Activated T-cell treated with anti-CD3 and anti-CD28 coated beads, Interleukin-2, amount 50 U/mL, for 24 hours (primary cell): ENCODE data around the gene AZI2.

ENCODE experiments used
- DNase-seq: peaks from one replicate; pipeline ENCODE4 v3.0.0-alpha.2; 2020
- H3K27ac Mint-ChIP-seq: 2 replicates; pipeline ENCODE4 v1.8.0; 2020; ENCODE audit warnings: mild to moderate bottlenecking, mixed read lengths
- H3K27me3 Mint-ChIP-seq: 2 replicates; pipeline ENCODE4 v1.8.0; 2020; ENCODE audit warnings: mixed read lengths
- H3K36me3 Mint-ChIP-seq: 2 replicates; pipeline ENCODE4 v1.8.0; 2020; ENCODE audit warnings: low read depth, mixed read lengths
- H3K4me1 Mint-ChIP-seq: 2 replicates; pipeline ENCODE4 v1.8.0; 2020; ENCODE audit warnings: low read depth, mixed read lengths
- H3K4me3 Mint-ChIP-seq: 2 replicates; pipeline ENCODE4 v1.8.0; 2020; ENCODE audit warnings: mild to moderate bottlenecking, moderate library complexity, mixed read lengths
- H3K9me3 Mint-ChIP-seq: 2 replicates; pipeline ENCODE4 v1.8.0; 2020; ENCODE audit warnings: mixed read lengths

The AZI2 gene

GRCh38 chr3:28348629-28349468, at the start of gene AZI2, which contains the start of gene ZCWPW2:
Gene AZI2, minus strand, starts transcription at chr3:28348824. Its CDS starts 8,207 bp downstream, at chr3:28340617.
Gene ZCWPW2, plus strand, starts transcription at chr3:28348721. Its CDS starts 64,348 bp downstream, at chr3:28413069.
- peak within 1 kb of the TSS; percentile 92 for H3K4me3 Mint-ChIP-seq
- DNase-seq, result peak; percentile 95
- peaks cover 44% of the 10 kb centered on the region for H3K36me3 Mint-ChIP-seq
- H3K4me1 Mint-ChIP-seq, result peaks cover 52% of the 10 kb centered on the region
- peak within 1 kb of the TSS; percentile 97 for H3K27ac Mint-ChIP-seq
- peaks cover 9% of the 10 kb centered on the region for H3K9me3 Mint-ChIP-seq
- H3K27me3 Mint-ChIP-seq, result no peaks in the 10 kb centered on the region

GRCh38 chr3:28388978-28389377, 40.4 kb upstream of the AZI2 start:
- H3K36me3 Mint-ChIP-seq, result no peaks in the 10 kb centered on the region
- DNase-seq, result no peak
- no peak overlapping the region for H3K4me3 Mint-ChIP-seq
- no peaks in the 10 kb centered on the region for H3K4me1 Mint-ChIP-seq
- no peaks in the 10 kb centered on the region for H3K27me3 Mint-ChIP-seq
- no peak overlapping the region for H3K27ac Mint-ChIP-seq
- H3K9me3 Mint-ChIP-seq, result peaks cover 23% of the 10 kb centered on the region

- DNase-seq, result no peak
- Mint-ChIP-seq H3K4me1 (no peaks in the 10 kb centered on the region), H3K27ac (no peak overlapping the region), H3K27me3 (no peaks in the 10 kb centered on the region), H3K36me3 (no peaks in the 10 kb centered on the region), H3K9me3 (peaks cover 4% of the 10 kb centered on the region), H3K4me3 (no peak overlapping the region)
Measured at GRCh38 chr3:28386049-28386448, 37.4 kb upstream of the AZI2 start.

- peaks cover 16% of the 10 kb centered on the region for H3K9me3 Mint-ChIP-seq
- H3K27me3 Mint-ChIP-seq, result no peaks in the 10 kb centered on the region
- H3K4me3 Mint-ChIP-seq, result no peak overlapping the region
- DNase-seq, result no peak
- peaks cover 6% of the 10 kb centered on the region for H3K36me3 Mint-ChIP-seq
- no peak overlapping the region for H3K27ac Mint-ChIP-seq
- no peaks in the 10 kb centered on the region for H3K4me1 Mint-ChIP-seq
Measured at GRCh38 chr3:28376424-28376823, 27.8 kb upstream of the AZI2 start.

- no peak for DNase-seq
- Mint-ChIP-seq H3K4me1 (peaks cover 50% of the 10 kb centered on the region), H3K27me3 (no peaks in the 10 kb centered on the region), H3K9me3 (peaks cover 11% of the 10 kb centered on the region), H3K36me3 (peaks cover 47% of the 10 kb centered on the region), H3K4me3 (peak overlapping the region; percentile 92), H3K27ac (peak overlapping the region; percentile 97)
Measured at GRCh38 chr3:28349469-28350000, 911 bp upstream of the AZI2 start.

GRCh38 chr3:28348265-28348628, 377 bp downstream of the AZI2 start:
- DNase-seq, result no peak
- H3K4me1 Mint-ChIP-seq, result peaks cover 56% of the 10 kb centered on the region

GRCh38 chr3:28347374-28348264, 1.0 kb downstream of the AZI2 start:
- Mint-ChIP-seq H3K4me1 (peaks cover 63% of the 10 kb centered on the region), H3K36me3 (peaks cover 37% of the 10 kb centered on the region), H3K27me3 (no peaks in the 10 kb centered on the region), H3K27ac (peak overlapping the region; percentile 97), H3K9me3 (peaks cover 6% of the 10 kb centered on the region), H3K4me3 (peak overlapping the region; percentile 92)
- DNase-seq, result no peak

More at GRCh38 chr3:28348265-28348628, 377 bp downstream of the AZI2 start:
- Mint-ChIP-seq H3K27ac (peak overlapping the region; percentile 97), H3K27me3 (no peaks in the 10 kb centered on the region), H3K4me3 (peak overlapping the region; percentile 92), H3K9me3 (peaks cover 6% of the 10 kb centered on the region), H3K36me3 (peaks cover 38% of the 10 kb centered on the region)

GRCh38 chr3:28345690-28346089, 2.9 kb downstream of the AZI2 start:
- Mint-ChIP-seq H3K4me3 (peak overlapping the region; percentile 2), H3K36me3 (peaks cover 22% of the 10 kb centered on the region), H3K27me3 (no peaks in the 10 kb centered on the region), H3K4me1 (peaks cover 72% of the 10 kb centered on the region), H3K27ac (no peak overlapping the region), H3K9me3 (no peaks in the 10 kb centered on the region)
- DNase-seq, result no peak

- Mint-ChIP-seq H3K27me3 (no peaks in the 10 kb centered on the region), H3K9me3 (no peaks in the 10 kb centered on the region), H3K36me3 (peaks cover 30% of the 10 kb centered on the region), H3K4me3 (no peak overlapping the region), H3K4me1 (peaks cover 58% of the 10 kb centered on the region), H3K27ac (no peak overlapping the region)
- no peak for DNase-seq
Measured at GRCh38 chr3:28343144-28343543, 5.5 kb downstream of the AZI2 start.

GRCh38 chr3:28337230-28337629, 11.4 kb downstream of the AZI2 start:
- H3K4me1 Mint-ChIP-seq, result peaks cover 16% of the 10 kb centered on the region
- no peak overlapping the region for H3K27ac Mint-ChIP-seq
- H3K9me3 Mint-ChIP-seq, result no peaks in the 10 kb centered on the region
- H3K27me3 Mint-ChIP-seq, result no peaks in the 10 kb centered on the region
- peaks cover 47% of the 10 kb centered on the region for H3K36me3 Mint-ChIP-seq
- H3K4me3 Mint-ChIP-seq, result no peak overlapping the region
- DNase-seq, result no peak

- no peak overlapping the region for H3K27ac Mint-ChIP-seq
- H3K36me3 Mint-ChIP-seq, result peaks cover 60% of the 10 kb centered on the region
- no peak overlapping the region for H3K4me3 Mint-ChIP-seq
- no peak for DNase-seq
- no peaks in the 10 kb centered on the region for H3K9me3 Mint-ChIP-seq
- no peaks in the 10 kb centered on the region for H3K27me3 Mint-ChIP-seq
- H3K4me1 Mint-ChIP-seq, result peaks cover 6% of the 10 kb centered on the region
Measured at GRCh38 chr3:28335246-28335645, 13.4 kb downstream of the AZI2 start.

- Mint-ChIP-seq H3K36me3 (peaks cover 56% of the 10 kb centered on the region), H3K27me3 (no peaks in the 10 kb centered on the region), H3K4me1 (peaks cover 6% of the 10 kb centered on the region), H3K9me3 (no peaks in the 10 kb centered on the region), H3K4me3 (no peak overlapping the region), H3K27ac (no peak overlapping the region)
- no peak for DNase-seq
Measured at GRCh38 chr3:28334552-28334951, 14.1 kb downstream of the AZI2 start.

GRCh38 chr3:28328188-28329151, 20.2 kb downstream of the AZI2 start:
- Mint-ChIP-seq H3K36me3 (peaks cover 61% of the 10 kb centered on the region), H3K27ac (no peak overlapping the region)
- no peak for DNase-seq

More at GRCh38 chr3:28328188-28329151, 20.2 kb downstream of the AZI2 start:
- H3K4me3 Mint-ChIP-seq, result no peak overlapping the region
- H3K9me3 Mint-ChIP-seq, result no peaks in the 10 kb centered on the region
- no peaks in the 10 kb centered on the region for H3K27me3 Mint-ChIP-seq
- H3K4me1 Mint-ChIP-seq, result peaks cover 26% of the 10 kb centered on the region
